Medulla oblongata (tissue), 1 donor: ENCODE measurements around the gene USP34.
A peak's percentile ranks its signal among the peaks of the same experiment; 100 is the strongest.
"Not testable (repeated sequence)": the region's sequence is repeated elsewhere in the genome, so short reads cannot be mapped to it uniquely, and the experiment has no call there.

Experiments
- DNase-seq: peaks from one replicate; pipeline ENCODE4 v3.0.0-alpha.2; 2015; ENCODE audit errors: extremely low spot score

Gene USP34, protein sequence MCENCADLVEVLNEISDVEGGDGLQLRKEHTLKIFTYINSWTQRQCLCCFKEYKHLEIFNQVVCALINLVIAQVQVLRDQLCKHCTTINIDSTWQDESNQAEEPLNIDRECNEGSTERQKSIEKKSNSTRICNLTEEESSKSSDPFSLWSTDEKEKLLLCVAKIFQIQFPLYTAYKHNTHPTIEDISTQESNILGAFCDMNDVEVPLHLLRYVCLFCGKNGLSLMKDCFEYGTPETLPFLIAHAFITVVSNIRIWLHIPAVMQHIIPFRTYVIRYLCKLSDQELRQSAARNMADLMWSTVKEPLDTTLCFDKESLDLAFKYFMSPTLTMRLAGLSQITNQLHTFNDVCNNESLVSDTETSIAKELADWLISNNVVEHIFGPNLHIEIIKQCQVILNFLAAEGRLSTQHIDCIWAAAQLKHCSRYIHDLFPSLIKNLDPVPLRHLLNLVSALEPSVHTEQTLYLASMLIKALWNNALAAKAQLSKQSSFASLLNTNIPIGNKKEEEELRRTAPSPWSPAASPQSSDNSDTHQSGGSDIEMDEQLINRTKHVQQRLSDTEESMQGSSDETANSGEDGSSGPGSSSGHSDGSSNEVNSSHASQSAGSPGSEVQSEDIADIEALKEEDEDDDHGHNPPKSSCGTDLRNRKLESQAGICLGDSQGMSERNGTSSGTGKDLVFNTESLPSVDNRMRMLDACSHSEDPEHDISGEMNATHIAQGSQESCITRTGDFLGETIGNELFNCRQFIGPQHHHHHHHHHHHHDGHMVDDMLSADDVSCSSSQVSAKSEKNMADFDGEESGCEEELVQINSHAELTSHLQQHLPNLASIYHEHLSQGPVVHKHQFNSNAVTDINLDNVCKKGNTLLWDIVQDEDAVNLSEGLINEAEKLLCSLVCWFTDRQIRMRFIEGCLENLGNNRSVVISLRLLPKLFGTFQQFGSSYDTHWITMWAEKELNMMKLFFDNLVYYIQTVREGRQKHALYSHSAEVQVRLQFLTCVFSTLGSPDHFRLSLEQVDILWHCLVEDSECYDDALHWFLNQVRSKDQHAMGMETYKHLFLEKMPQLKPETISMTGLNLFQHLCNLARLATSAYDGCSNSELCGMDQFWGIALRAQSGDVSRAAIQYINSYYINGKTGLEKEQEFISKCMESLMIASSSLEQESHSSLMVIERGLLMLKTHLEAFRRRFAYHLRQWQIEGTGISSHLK (N-terminal part only)

GRCh38 chr2:61470965-61471904 lies at the start of gene USP34:
Gene USP34 (minus strand): TSS chr2:61471087. CDS start chr2:61470692, 395 bp downstream.
- peak; percentile 96 for DNase-seq

GRCh38 chr2:61520261-61520660 lies 49.4 kb upstream of the USP34 start:
- no peak for DNase-seq

DNA sequence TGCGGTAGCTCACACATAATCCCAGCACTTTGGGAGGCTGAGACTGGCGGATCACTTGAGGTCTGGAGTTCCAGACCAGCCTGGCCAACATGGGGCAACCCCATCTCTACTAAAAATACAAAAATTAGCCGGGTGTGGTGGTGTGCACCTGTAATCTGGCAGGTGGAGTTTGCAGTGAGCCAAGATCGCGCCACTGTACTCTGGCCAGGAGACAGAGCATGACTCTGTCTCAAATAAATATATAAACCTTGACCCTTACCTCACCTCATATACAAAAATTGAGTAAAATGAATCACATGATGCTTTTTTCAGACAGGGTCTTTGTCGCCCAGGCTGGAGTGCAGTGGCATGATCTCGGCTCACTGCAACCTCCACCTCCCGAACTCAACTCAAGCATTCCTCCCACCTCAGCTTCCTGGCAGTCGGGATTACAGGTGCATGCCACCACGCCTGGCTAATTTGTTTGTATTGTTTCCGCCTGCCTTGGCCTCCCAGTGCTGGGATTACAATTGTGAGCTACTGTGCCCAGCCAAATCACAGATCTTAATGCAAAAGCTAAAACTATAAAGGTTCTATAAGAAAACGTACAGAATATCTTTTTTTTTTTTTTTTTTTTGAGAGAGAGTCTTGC lies 42.0 kb upstream of the USP34 start:
- DNase-seq = no peak

DNA sequence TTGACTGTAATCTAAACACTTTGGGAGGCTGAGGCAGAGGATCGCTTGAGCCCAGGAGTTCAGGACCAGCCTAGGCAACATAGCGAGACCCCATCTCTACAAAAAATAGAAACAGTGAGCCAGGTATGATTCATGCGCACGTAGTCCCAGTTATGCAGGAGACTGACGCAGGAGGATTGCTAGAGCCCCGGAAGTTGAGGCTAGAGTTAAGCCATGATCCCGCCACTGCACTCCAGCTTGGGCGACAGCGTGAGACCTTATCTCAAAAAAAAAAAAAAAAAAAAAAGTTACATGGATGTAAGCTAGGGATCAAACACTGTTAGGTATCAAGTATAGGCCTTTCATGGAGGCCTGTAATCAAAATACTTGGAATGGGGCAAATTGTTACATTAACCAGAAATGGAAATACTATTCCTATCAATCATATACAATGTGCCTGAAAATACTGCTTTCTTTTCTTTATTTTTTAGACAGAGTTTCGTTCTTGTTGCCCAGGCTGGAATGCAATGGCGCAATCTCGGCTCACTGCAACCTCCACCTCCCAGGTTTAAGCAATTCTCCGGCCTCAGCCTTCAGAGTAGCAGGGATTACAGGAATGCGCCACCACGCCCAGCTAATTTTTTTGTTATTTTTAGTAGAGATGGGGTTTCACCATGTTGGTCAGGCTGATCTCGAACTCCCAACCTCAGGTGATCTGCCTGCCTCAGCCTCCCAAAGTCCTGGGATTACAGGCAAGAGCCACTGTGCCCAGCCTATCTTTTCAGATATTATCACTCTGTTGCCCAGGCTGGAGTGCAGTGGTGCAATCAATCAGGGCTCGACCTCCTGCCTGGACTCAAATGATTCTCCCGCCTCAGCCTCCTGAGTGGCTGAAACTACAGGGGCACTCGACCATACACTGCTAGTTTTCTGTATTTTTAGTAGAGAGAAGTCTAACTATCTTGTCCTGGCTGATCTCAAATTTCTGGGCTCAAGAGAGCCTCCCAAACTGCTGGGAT lies 40.1 kb upstream of the USP34 start:
- DNase-seq = no peak

DNA sequence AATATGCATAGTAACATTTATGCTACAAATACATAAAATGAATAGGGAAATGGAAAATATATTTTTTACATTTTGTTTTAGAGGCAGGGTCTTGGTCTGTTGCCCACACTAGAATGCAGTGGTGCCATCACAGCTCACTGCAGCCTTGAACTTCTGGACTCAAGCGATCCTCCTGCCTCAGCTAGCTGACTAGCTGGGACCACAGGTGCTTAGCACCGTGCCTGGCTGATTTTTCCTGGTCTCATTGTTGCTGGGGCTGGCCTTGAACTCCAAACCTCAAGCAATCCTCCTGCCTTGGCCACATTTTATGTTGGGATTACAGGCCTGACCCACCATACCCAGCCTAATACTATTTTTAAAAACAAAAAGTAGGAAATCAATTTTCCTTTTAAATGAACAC lies 34.1 kb upstream of the USP34 start:
- no peak for DNase-seq

GRCh38 chr2:61499060-61499459 lies 28.2 kb upstream of the USP34 start:
- DNase-seq = no peak

- no peak for DNase-seq
Measured at GRCh38 chr2:61493523-61493942, 22.6 kb upstream of the USP34 start.

- no peak for DNase-seq
Measured at GRCh38 chr2:61492476-61492875, 21.6 kb upstream of the USP34 start.

GRCh38 chr2:61485281-61485680 lies 14.4 kb upstream of the USP34 start:
- DNase-seq = no peak

DNA sequence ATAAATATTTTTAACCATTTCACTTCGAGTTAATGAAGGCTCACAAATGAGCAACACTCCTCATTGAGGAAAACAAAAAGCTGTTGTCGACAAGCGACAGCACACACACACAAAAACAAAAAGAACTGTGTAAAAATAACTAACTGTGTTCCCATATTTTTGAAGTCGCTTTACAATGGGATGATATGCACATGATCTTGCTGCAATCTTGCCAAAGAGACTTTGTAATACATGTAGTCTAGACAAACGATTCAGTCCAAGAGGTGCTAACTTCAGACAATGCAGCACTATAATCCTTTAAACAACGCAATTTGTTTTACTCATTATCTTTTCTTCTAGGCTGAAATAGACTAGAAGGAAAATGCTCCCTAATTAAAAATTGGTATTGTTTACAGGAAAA lies 7.2 kb upstream of the USP34 start:
- DNase-seq = peak; percentile 42

- not testable (repeated sequence) for DNase-seq
Measured at GRCh38 chr2:61476929-61477589, 6.2 kb upstream of the USP34 start.

- DNase-seq = peak; percentile 47
Measured at GRCh38 chr2:61471905-61472805, 1.3 kb upstream of the USP34 start.

DNA sequence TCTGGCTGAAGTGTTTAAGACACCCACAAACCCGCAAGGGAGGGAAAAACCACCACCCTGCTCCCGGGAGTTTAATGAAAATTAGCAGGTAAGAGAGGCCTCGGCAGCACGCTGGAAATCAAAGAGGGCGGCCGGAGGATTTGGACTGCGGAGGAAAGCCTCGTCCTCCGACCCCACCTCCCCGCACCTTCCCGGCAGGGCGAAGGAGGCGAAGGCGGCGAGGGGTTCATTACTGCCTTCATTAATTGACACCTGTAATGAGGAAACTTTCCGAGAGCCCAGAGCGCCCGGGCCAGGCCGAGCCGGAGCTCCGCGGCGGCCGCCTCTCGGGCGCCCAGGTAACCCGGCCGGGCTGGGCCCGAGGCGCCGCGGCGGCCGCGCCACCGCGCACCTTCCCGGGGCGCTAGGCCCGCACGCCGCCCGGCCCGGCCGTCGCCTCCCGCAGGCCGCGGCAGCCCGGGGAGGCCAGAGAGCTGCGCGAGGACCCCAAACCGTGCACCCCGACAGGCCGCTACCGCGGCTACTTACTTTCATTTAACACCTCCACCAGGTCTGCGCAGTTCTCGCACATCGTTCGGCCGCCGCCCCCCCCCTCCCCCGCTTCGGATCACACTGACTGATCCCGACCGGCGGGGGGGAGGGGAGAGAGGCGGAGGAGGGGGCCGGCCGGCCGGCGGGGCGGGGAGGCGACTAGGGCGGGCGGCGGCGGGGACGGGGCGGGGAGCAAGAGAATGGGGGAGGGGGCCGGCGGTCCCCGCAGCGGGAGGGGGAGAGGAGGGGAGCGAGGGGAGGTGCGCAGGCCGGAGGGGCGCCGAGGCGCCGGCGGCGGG lies 550 bp downstream of the USP34 start:
- DNase-seq = peak; percentile 80

- peak; percentile 19 for DNase-seq
Measured at GRCh38 chr2:61469424-61470121, 1.3 kb downstream of the USP34 start.

GRCh38 chr2:61468231-61468630 lies 2.7 kb downstream of the USP34 start:
- not testable (repeated sequence) for DNase-seq

DNA sequence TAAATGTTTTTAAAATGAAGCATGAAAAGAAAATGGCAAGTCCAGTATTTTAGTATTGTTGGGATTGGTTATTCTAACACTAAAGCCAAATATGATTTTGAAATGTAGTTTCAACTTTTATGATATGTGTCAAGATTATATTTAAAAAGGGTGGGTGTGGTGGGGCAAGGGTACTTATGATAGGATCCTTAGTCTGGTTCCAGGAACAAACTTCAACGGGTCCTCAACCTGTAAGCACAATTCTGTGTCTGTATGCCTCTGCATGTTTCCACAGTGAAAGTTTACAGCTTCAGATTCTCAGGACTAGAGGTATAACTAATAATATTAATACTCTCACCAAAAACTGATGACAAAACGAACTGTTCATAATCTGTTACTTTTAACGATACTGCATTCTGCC lies 5.8 kb downstream of the USP34 start:
- no peak for DNase-seq
